ENCODE measurements around the gene NCKAP5.

NCKAP5 gene

GRCh38 chr2:132782176-132782783 lies 786.0 kb downstream of the NCKAP5 start:
- Histone ChIP-seq H3K14ac (ENCODE audit: low read length) (no peak overlapping the region), H3K4ac (ENCODE audit: low read length) (no peak overlapping the region), H4K8ac (ENCODE audit: low read depth, low read length) (no peak overlapping the region), H3K9ac (ENCODE audit: low read depth, low read length, poor library complexity) (no peak overlapping the region), H3K4me3 (ENCODE audit: low read length in 2 of 2) (no peak overlapping the region), H2BK15ac (ENCODE audit: low read length) (no peak overlapping the region), H3K9me3 (replicated peaks in 1 of 2; ENCODE audit: control insufficient read depth in 2 of 2, insufficient read depth in 1 of 2, low read depth in 1 of 2, low read length in 2 of 2) (no peaks in the 10 kb centered on the region), H3K4me1 (ENCODE audit: control insufficient read depth in 2 of 2, insufficient read depth in 1 of 2, low read depth in 1 of 2, low read length in 2 of 2) (no peaks in the 10 kb centered on the region), H3K36me3 (replicated peaks in 1 of 2; ENCODE audit: control insufficient read depth in 2 of 2, insufficient read depth in 2 of 2, low read length in 2 of 2) (peaks cover 0 to 91% of the 10 kb centered on the region in 2 donors), H2AK5ac (ENCODE audit: low read depth, low read length) (no peak overlapping the region), H2BK12ac (ENCODE audit: low read length) (no peak overlapping the region), H3K18ac (ENCODE audit: low read length) (no peak overlapping the region), H4K91ac (ENCODE audit: low read depth, low read length, poor library complexity) (no peak overlapping the region), H2BK120ac (ENCODE audit: low read depth, low read length) (no peak overlapping the region), H2BK5ac (ENCODE audit: low read length) (no peak overlapping the region), H3K27ac (replicated peaks; ENCODE audit: low read length) (no peak overlapping the region), H3K4me2 (ENCODE audit: insufficient read depth, low read length, poor library complexity, severe bottlenecking) (no peak overlapping the region), H2AFZ (ENCODE audit: low read length) (no peak overlapping the region), H3K27me3 (ENCODE audit: control insufficient read depth in 3 of 3, insufficient read depth in 3 of 3, low read depth in 1 of 3, low read length in 3 of 3) (no peaks in the 10 kb centered on the region), H3K79me1 (ENCODE audit: low read depth, low read length) (no peaks in the 10 kb centered on the region), H3K23ac (ENCODE audit: low read depth, low read length, poor library complexity) (no peak overlapping the region)
- no CpG with 5 or more reads among the region's 7 CpGs for WGBS, 2 donors (ENCODE audit: extremely low coverage in 2 of 2, insufficient read length in 2 of 2, insufficient replicate concordance in 1 of 2)
- DNase-seq (ENCODE audit: low spot score): no peak

GRCh38 chr2:132780651-132781050 lies 787.6 kb downstream of the NCKAP5 start:
- Histone ChIP-seq H3K27ac (replicated peaks; ENCODE audit: low read length) (no peak overlapping the region), H3K4me1 (ENCODE audit: control insufficient read depth in 2 of 2, insufficient read depth in 1 of 2, low read depth in 1 of 2, low read length in 2 of 2) (no peaks in the 10 kb centered on the region), H3K9me3 (replicated peaks in 1 of 2; ENCODE audit: control insufficient read depth in 2 of 2, insufficient read depth in 1 of 2, low read depth in 1 of 2, low read length in 2 of 2) (no peaks in the 10 kb centered on the region), H2BK15ac (ENCODE audit: low read length) (no peak overlapping the region), H2BK12ac (ENCODE audit: low read length) (no peak overlapping the region), H3K9ac (ENCODE audit: low read depth, low read length, poor library complexity) (no peak overlapping the region), H3K14ac (ENCODE audit: low read length) (no peak overlapping the region), H4K91ac (ENCODE audit: low read depth, low read length, poor library complexity) (no peak overlapping the region), H3K79me1 (ENCODE audit: low read depth, low read length) (no peaks in the 10 kb centered on the region), H3K4me3 (ENCODE audit: low read length in 2 of 2) (no peak overlapping the region), H2BK5ac (ENCODE audit: low read length) (no peak overlapping the region), H2AFZ (ENCODE audit: low read length) (no peak overlapping the region), H3K36me3 (replicated peaks in 1 of 2; ENCODE audit: control insufficient read depth in 2 of 2, insufficient read depth in 2 of 2, low read length in 2 of 2) (peaks cover 0 to 93% of the 10 kb centered on the region in 2 donors), H3K23ac (ENCODE audit: low read depth, low read length, poor library complexity) (no peak overlapping the region), H3K4me2 (ENCODE audit: insufficient read depth, low read length, poor library complexity, severe bottlenecking) (no peak overlapping the region), H3K4ac (ENCODE audit: low read length) (no peak overlapping the region), H2AK5ac (ENCODE audit: low read depth, low read length) (no peak overlapping the region), H3K27me3 (ENCODE audit: control insufficient read depth in 3 of 3, insufficient read depth in 3 of 3, low read depth in 1 of 3, low read length in 3 of 3) (no peaks in the 10 kb centered on the region), H2BK120ac (ENCODE audit: low read depth, low read length) (no peak overlapping the region), H3K18ac (ENCODE audit: low read length) (no peak overlapping the region), H4K8ac (ENCODE audit: low read depth, low read length) (no peak overlapping the region)
- DNase-seq (ENCODE audit: low spot score): no peak
- WGBS, 2 donors (ENCODE audit: extremely low coverage in 2 of 2, insufficient read length in 2 of 2, insufficient replicate concordance in 1 of 2): no CpG with 5 or more reads among the region's 5 CpGs

- H3K4me3 ChIP-seq (ENCODE audit: low read length in 2 of 2): no peak overlapping the region
- H4K91ac ChIP-seq (ENCODE audit: low read depth, low read length, poor library complexity): no peak overlapping the region
- H3K14ac ChIP-seq (ENCODE audit: low read length): no peak overlapping the region
- no peak overlapping the region for H2BK12ac ChIP-seq (ENCODE audit: low read length)
- no CpG with 5 or more reads among the region's 1 CpG for WGBS, 2 donors (ENCODE audit: extremely low coverage in 2 of 2, insufficient read length in 2 of 2, insufficient replicate concordance in 1 of 2)
- no peak overlapping the region for H2BK120ac ChIP-seq (ENCODE audit: low read depth, low read length)
- H3K79me1 ChIP-seq (ENCODE audit: low read depth, low read length): no peaks in the 10 kb centered on the region
- H3K4me2 ChIP-seq (ENCODE audit: insufficient read depth, low read length, poor library complexity, severe bottlenecking): no peak overlapping the region
- H3K27ac ChIP-seq (replicated peaks; ENCODE audit: low read length): no peak overlapping the region
- H2AFZ ChIP-seq (ENCODE audit: low read length): no peak overlapping the region
- H3K27me3 ChIP-seq (ENCODE audit: control insufficient read depth in 3 of 3, insufficient read depth in 3 of 3, low read depth in 1 of 3, low read length in 3 of 3): no peaks in the 10 kb centered on the region
- no peak overlapping the region for H3K4ac ChIP-seq (ENCODE audit: low read length)
- H2AK5ac ChIP-seq (ENCODE audit: low read depth, low read length): no peak overlapping the region
- H2BK5ac ChIP-seq (ENCODE audit: low read length): no peak overlapping the region
- H3K9me3 ChIP-seq (replicated peaks in 1 of 2; ENCODE audit: control insufficient read depth in 2 of 2, insufficient read depth in 1 of 2, low read depth in 1 of 2, low read length in 2 of 2): no peaks in the 10 kb centered on the region
- no peaks in the 10 kb centered on the region for H3K4me1 ChIP-seq (ENCODE audit: control insufficient read depth in 2 of 2, insufficient read depth in 1 of 2, low read depth in 1 of 2, low read length in 2 of 2)
- no peak overlapping the region for H3K9ac ChIP-seq (ENCODE audit: low read depth, low read length, poor library complexity)
- no peak for DNase-seq (ENCODE audit: low spot score)
- H3K18ac ChIP-seq (ENCODE audit: low read length): no peak overlapping the region
- H4K8ac ChIP-seq (ENCODE audit: low read depth, low read length): no peak overlapping the region
- H2BK15ac ChIP-seq (ENCODE audit: low read length): no peak overlapping the region
- peaks cover 0 to 93% of the 10 kb centered on the region in 2 donors for H3K36me3 ChIP-seq (replicated peaks in 1 of 2; ENCODE audit: control insufficient read depth in 2 of 2, insufficient read depth in 2 of 2, low read length in 2 of 2)
- no peak overlapping the region for H3K23ac ChIP-seq (ENCODE audit: low read depth, low read length, poor library complexity)
These were observed 789.0 kb downstream of the NCKAP5 start for GRCh38 chr2:132779206-132779721.

GRCh38 chr2:132776287-132776686 lies 792.0 kb downstream of the NCKAP5 start:
- no peak overlapping the region for H2BK5ac ChIP-seq (ENCODE audit: low read length)
- H3K27me3 ChIP-seq (ENCODE audit: control insufficient read depth in 3 of 3, insufficient read depth in 3 of 3, low read depth in 1 of 3, low read length in 3 of 3): no peaks in the 10 kb centered on the region
- no peak overlapping the region for H3K4me2 ChIP-seq (ENCODE audit: insufficient read depth, low read length, poor library complexity, severe bottlenecking)
- H3K4me1 ChIP-seq (ENCODE audit: control insufficient read depth in 2 of 2, insufficient read depth in 1 of 2, low read depth in 1 of 2, low read length in 2 of 2): no peaks in the 10 kb centered on the region
- no peak overlapping the region for H3K18ac ChIP-seq (ENCODE audit: low read length)
- no peak overlapping the region for H2AK5ac ChIP-seq (ENCODE audit: low read depth, low read length)
- H2BK12ac ChIP-seq (ENCODE audit: low read length): no peak overlapping the region
- no peaks in the 10 kb centered on the region for H3K9me3 ChIP-seq (replicated peaks in 1 of 2; ENCODE audit: control insufficient read depth in 2 of 2, insufficient read depth in 1 of 2, low read depth in 1 of 2, low read length in 2 of 2)
- no peak for DNase-seq (ENCODE audit: low spot score)
- H3K79me1 ChIP-seq (ENCODE audit: low read depth, low read length): no peaks in the 10 kb centered on the region
- no peak overlapping the region for H4K8ac ChIP-seq (ENCODE audit: low read depth, low read length)
- peaks cover 0 to 91% of the 10 kb centered on the region in 2 donors for H3K36me3 ChIP-seq (replicated peaks in 1 of 2; ENCODE audit: control insufficient read depth in 2 of 2, insufficient read depth in 2 of 2, low read length in 2 of 2)
- no peak overlapping the region for H3K4me3 ChIP-seq (ENCODE audit: low read length in 2 of 2)
- WGBS, 2 donors (ENCODE audit: extremely low coverage in 2 of 2, insufficient read length in 2 of 2, insufficient replicate concordance in 1 of 2): no CpG with 5 or more reads among the region's 3 CpGs
- no peak overlapping the region for H2BK120ac ChIP-seq (ENCODE audit: low read depth, low read length)
- no peak overlapping the region for H3K4ac ChIP-seq (ENCODE audit: low read length)
- no peak overlapping the region for H3K14ac ChIP-seq (ENCODE audit: low read length)
- H3K23ac ChIP-seq (ENCODE audit: low read depth, low read length, poor library complexity): no peak overlapping the region
- H3K9ac ChIP-seq (ENCODE audit: low read depth, low read length, poor library complexity): no peak overlapping the region
- no peak overlapping the region for H2BK15ac ChIP-seq (ENCODE audit: low read length)
- no peak overlapping the region for H4K91ac ChIP-seq (ENCODE audit: low read depth, low read length, poor library complexity)
- H2AFZ ChIP-seq (ENCODE audit: low read length): no peak overlapping the region
- no peak overlapping the region for H3K27ac ChIP-seq (replicated peaks; ENCODE audit: low read length)
